ENCODE results near the gene AKAP11.

The AKAP11 gene

DNA sequence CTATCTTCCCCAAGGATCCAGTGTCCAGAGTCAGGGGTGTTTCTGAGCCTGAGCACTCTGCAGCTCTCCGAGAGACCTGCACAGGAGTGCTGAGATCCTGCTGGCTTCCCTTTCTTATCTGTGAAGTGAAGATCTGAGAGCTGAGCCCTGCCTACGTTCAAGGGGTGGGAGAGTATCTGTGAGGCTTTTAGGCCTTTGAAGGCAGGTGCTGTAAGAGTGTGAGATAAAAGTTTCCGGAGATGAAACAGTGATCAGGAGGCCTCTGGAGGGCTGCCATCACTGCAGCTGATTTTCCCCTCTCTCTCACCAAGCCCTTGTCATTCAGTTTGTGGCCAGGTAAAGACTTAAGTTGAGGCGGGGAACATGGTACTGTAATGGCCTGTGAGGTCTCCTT, 83.1 kb downstream of the AKAP11 start:
- Histone ChIP-seq H3K36me3 (ENCODE audit: control insufficient read depth, insufficient read depth, low read length) (no peaks in the 10 kb centered on the region), H3K4me3 (replicated peaks; ENCODE audit: low read depth, low read length) (no peak overlapping the region), H3K27me3 (replicated peaks; ENCODE audit: control insufficient read depth, insufficient read depth, low read length) (no peaks in the 10 kb centered on the region)
- no peak for TF ChIP-seq CTCF (IDR thresholded peaks at IDR 0.05; ENCODE audit: insufficient read depth, low read length, poor library complexity, severe bottlenecking)
- no peak for DNase-seq (ENCODE audit: extremely low read depth, insufficient read length)

- TF ChIP-seq CTCF (IDR thresholded peaks at IDR 0.05; ENCODE audit: insufficient read depth, low read length, poor library complexity, severe bottlenecking) = no peak
- H3K36me3 ChIP-seq (ENCODE audit: control insufficient read depth, insufficient read depth, low read length) = no peaks in the 10 kb centered on the region
- no peak overlapping the region for H3K4me3 ChIP-seq (replicated peaks; ENCODE audit: low read depth, low read length)
- no peaks in the 10 kb centered on the region for H3K27me3 ChIP-seq (replicated peaks; ENCODE audit: control insufficient read depth, insufficient read depth, low read length)
- DNase-seq (ENCODE audit: extremely low read depth, insufficient read length) = no peak
Measured at GRCh38 chr13:42355491-42356183, 83.7 kb downstream of the AKAP11 start.

GRCh38 chr13:42356184-42356575, 84.2 kb downstream of the AKAP11 start:
- no peaks in the 10 kb centered on the region for H3K36me3 ChIP-seq (ENCODE audit: control insufficient read depth, insufficient read depth, low read length)
- H3K27me3 ChIP-seq (replicated peaks; ENCODE audit: control insufficient read depth, insufficient read depth, low read length) = no peaks in the 10 kb centered on the region
- H3K4me3 ChIP-seq (replicated peaks; ENCODE audit: low read depth, low read length) = no peak overlapping the region
- no peak for DNase-seq (ENCODE audit: extremely low read depth, insufficient read length)
- no peak for TF ChIP-seq CTCF (IDR thresholded peaks at IDR 0.05; ENCODE audit: insufficient read depth, low read length, poor library complexity, severe bottlenecking)

GRCh38 chr13:42360046-42360574, 88.2 kb downstream of the AKAP11 start:
- no peaks in the 10 kb centered on the region for H3K27me3 ChIP-seq (replicated peaks; ENCODE audit: control insufficient read depth, insufficient read depth, low read length)
- no peak for DNase-seq (ENCODE audit: extremely low read depth, insufficient read length)
- H3K4me3 ChIP-seq (replicated peaks; ENCODE audit: low read depth, low read length) = no peak overlapping the region
- H3K36me3 ChIP-seq (ENCODE audit: control insufficient read depth, insufficient read depth, low read length) = no peaks in the 10 kb centered on the region
- no peak for TF ChIP-seq CTCF (IDR thresholded peaks at IDR 0.05; ENCODE audit: insufficient read depth, low read length, poor library complexity, severe bottlenecking)

DNA sequence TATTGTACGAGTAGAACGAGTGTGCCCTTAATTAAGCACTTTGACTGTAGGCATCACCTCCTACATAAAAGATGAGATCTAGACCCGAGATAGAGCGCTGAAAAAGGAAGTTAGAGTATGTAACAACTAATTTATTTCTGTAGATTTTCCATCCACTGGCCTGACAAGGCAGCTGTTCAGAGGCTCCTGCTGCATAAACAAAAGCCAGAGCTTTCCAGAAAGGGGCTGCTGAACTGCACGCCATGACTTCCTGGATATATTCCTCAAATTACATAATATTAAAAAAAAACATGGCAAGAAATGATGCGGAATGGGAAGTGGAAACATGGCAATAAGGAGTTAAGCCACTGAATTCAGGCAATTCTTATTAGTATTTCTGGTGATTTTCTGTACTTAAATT, 89.7 kb downstream of the AKAP11 start:
- no peak for TF ChIP-seq CTCF (IDR thresholded peaks at IDR 0.05; ENCODE audit: insufficient read depth, low read length, poor library complexity, severe bottlenecking)
- DNase-seq (ENCODE audit: extremely low read depth, insufficient read length) = no peak
- H3K27me3 ChIP-seq (replicated peaks; ENCODE audit: control insufficient read depth, insufficient read depth, low read length) = no peaks in the 10 kb centered on the region
- no peaks in the 10 kb centered on the region for H3K36me3 ChIP-seq (ENCODE audit: control insufficient read depth, insufficient read depth, low read length)
- no peak overlapping the region for H3K4me3 ChIP-seq (replicated peaks; ENCODE audit: low read depth, low read length)

All from GM06990 (cell line).